Muscle of leg (tissue), 11 donors: ENCODE results near the gene NPHS1. TPM values are rescaled to one million over a fixed set of nuclear protein-coding genes. Genes with fewer than 3 reads are reported as not detected.
"Not testable (repeated sequence)": the region's sequence is repeated elsewhere in the genome, so short reads cannot be mapped to it uniquely, and the experiment has no call there.

Experiments used
- DNase-seq: peaks from one replicate; pipeline ENCODE4 v3.0.0; 2013
- H3K27ac ChIP-seq: one replicate; pipeline ENCODE4 v1.5.1; 2013; ENCODE audit warnings: mild to moderate bottlenecking, low read length, control low read depth
- H3K27me3 ChIP-seq: one replicate; pipeline ENCODE4 v1.6.1; 2013; ENCODE audit warnings: low read length; ENCODE audit not compliant: control insufficient read depth, insufficient read depth
- H3K36me3 ChIP-seq: one replicate; pipeline ENCODE4 v1.6.1; 2013; ENCODE audit warnings: low read length; ENCODE audit not compliant: control insufficient read depth, insufficient read depth
- H3K4me1 ChIP-seq: one replicate; pipeline ENCODE4 v1.6.1; 2013; ENCODE audit warnings: low read length; ENCODE audit not compliant: control insufficient read depth, insufficient read depth
- H3K4me3 ChIP-seq: one replicate; pipeline ENCODE4 v1.5.1; 2013; ENCODE audit warnings: low read length, control low read depth
- H3K9me3 ChIP-seq: replicated peaks from 2 replicates; pipeline ENCODE4 v1.6.1; 2013; ENCODE audit warnings: low read depth, low read length; ENCODE audit not compliant: control insufficient read depth
- WGBS: methylation state at CpG from one replicate; pipeline ENCODE4 v1.1.5; 2013; ENCODE audit warnings: missing lambda C conversion rate; ENCODE audit not compliant: insufficient coverage; 5-methylcytosine and 5-hydroxymethylcytosine counted together
- polyA plus RNA-seq, 8 donors: library from polyadenylated mRNA; unstranded; fragments of 120-200 nt; gene quantifications; one replicate each; pipeline versions ENCODE4 v1.2.1 to v1.2.3, GENCODE V29; 2013; ENCODE audit warnings: inconsistent platforms in 1 of 8, low replicate concordance in 1 of 8; ENCODE audit not compliant: insufficient read length in 8 of 8, insufficient read depth in 1 of 8
- total RNA-seq: library from RNA; stranded (reverse); fragments of 120-200 nt; gene quantifications from one replicate; pipeline ENCODE4 v1.2.4, GENCODE V29; 2013

The NPHS1 gene
- total and polyA plus RNA-seq, 9 donors = 0.04 to 0.37 (median 0.15) TPM; not detected in 1

GRCh38 chr19:35848486-35848885, 3.8 kb downstream of the NPHS1 start:
- no peak overlapping the region for H3K27ac ChIP-seq
- H3K9me3 ChIP-seq = no peaks in the 10 kb centered on the region
- H3K27me3 ChIP-seq = peaks cover 60% of the 10 kb centered on the region
- H3K36me3 ChIP-seq = no peaks in the 10 kb centered on the region
- DNase-seq = no peak
- 63% methylated on average over 7 of the region's 8 CpGs for WGBS
- H3K4me1 ChIP-seq = peaks cover 3% of the 10 kb centered on the region
- H3K4me3 ChIP-seq = no peak overlapping the region

DNA sequence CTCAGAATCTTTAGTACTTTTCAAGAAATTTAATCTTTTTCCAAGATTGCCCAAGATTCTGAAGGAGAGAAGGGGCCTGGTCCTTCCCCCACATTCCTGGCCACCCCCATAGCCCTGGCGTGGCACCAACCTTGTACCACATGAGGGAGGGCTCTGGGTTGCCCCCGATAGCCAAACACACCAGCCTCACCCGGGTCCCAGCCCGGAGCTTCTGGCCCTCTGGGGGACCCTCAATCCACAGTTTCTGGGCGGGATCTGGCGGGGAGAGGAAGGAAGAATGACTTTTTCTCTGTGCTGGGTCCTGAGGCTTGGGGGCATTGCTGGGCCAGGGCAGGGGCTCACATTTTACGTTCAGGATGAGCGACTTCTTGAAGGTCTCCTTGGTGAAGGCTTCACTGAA, 4.4 kb downstream of the NPHS1 start:
- Histone ChIP-seq H3K9me3 (no peaks in the 10 kb centered on the region), H3K36me3 (no peaks in the 10 kb centered on the region), H3K27ac (no peak overlapping the region), H3K4me1 (peaks cover 3% of the 10 kb centered on the region), H3K27me3 (peaks cover 61% of the 10 kb centered on the region), H3K4me3 (no peak overlapping the region)
- DNase-seq = no peak
- 72% methylated on average over 7 of the region's 8 CpGs for WGBS

GRCh38 chr19:35846038-35846668, 6.2 kb downstream of the NPHS1 start:
- 0% methylated on average over 22 of the region's 26 CpGs for WGBS
- no peak for DNase-seq
- Histone ChIP-seq H3K9me3 (no peaks in the 10 kb centered on the region), H3K36me3 (no peaks in the 10 kb centered on the region), H3K27ac (no peak overlapping the region), H3K4me3 (no peak overlapping the region), H3K4me1 (peaks cover 3% of the 10 kb centered on the region), H3K27me3 (peaks cover 59% of the 10 kb centered on the region)

DNA sequence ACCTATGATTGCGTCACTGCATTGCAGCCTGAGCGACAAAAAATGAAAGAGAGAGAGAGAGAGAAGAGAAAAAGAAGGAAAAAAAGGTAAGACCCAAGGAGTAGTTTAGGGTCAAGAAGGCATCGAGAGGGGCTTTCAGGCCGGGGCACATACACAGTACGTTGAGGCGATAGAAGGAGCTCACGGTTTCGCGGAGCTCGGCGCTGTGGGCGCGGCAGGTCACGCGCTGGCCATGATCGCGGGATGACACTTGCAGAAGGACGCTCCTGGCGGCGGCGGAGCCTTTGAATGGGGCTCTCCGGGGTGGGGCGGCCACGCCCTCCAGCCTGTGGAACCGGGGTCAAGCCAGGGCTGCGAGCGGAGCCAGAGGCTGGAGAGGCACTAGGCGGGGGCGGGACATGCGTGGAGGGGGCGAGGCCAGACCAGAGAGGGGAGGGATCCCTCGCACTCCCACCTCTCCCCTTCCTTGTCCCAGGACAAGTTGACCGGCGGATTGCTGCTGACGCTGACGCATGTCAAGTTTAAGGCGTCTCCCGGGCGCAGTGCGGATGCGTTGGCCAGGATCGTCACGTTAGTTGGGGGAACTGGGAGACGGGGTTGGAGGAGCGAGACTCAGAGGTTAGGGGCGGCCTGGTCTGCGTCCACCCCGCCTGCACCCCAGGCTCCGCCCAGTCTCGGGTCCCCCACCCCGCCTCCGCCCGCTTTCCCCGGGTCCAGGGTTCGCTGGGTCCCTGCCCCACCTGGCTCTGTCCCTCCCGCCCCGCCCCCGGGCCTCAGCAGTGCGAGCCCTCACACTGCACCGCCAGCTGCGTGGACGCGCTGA, 6.9 kb downstream of the NPHS1 start:
- peak; percentile 19 for DNase-seq
- Histone ChIP-seq H3K36me3 (no peaks in the 10 kb centered on the region), H3K27me3 (peaks cover 55% of the 10 kb centered on the region), H3K4me3 (no peak overlapping the region), H3K9me3 (no peaks in the 10 kb centered on the region), H3K27ac (no peak overlapping the region), H3K4me1 (peaks cover 3% of the 10 kb centered on the region)
- WGBS = 2% methylated on average over 55 of the region's 63 CpGs

DNA sequence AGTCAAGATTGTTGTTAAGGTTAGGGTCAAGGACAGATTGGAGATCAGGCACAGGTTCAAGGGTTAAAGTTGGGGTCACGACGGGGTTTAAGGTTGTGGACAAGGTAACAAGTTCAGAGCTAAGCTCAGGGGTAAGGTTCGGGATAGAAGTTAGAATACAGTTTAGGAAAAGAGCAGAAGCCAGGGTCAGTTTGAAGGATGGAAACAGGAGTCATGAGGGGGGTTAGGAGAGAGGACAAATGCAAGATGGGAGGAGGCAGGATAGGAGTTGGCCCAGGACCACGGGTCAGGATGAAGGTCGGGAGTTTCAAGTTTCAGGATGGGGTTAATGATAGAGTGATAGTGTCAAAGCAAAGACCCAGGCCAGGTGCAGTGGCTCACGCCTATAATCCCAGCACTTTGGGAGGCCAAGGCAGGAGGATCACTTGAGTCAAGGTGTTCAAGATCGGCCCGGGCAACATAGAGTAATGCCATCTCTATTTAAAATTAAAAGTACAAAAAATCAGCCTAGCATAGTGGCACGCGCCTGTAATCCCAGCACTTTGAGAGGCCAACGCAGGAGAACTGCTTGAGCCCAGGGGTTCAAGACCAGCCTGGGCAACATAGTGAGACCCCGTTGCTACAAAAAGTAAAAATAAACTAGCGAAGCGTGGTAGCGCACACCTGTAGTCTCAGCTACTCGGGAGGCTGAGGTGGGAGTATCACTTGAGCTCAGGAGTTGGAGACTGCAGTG, 7.7 kb downstream of the NPHS1 start:
- Histone ChIP-seq H3K27ac (no peak overlapping the region), H3K9me3 (no peaks in the 10 kb centered on the region), H3K36me3 (no peaks in the 10 kb centered on the region), H3K4me3 (no peak overlapping the region), H3K27me3 (peaks cover 52% of the 10 kb centered on the region), H3K4me1 (peaks cover 3% of the 10 kb centered on the region)
- DNase-seq = no peak
- WGBS = 63% methylated on average over 16 of the region's 16 CpGs

DNA sequence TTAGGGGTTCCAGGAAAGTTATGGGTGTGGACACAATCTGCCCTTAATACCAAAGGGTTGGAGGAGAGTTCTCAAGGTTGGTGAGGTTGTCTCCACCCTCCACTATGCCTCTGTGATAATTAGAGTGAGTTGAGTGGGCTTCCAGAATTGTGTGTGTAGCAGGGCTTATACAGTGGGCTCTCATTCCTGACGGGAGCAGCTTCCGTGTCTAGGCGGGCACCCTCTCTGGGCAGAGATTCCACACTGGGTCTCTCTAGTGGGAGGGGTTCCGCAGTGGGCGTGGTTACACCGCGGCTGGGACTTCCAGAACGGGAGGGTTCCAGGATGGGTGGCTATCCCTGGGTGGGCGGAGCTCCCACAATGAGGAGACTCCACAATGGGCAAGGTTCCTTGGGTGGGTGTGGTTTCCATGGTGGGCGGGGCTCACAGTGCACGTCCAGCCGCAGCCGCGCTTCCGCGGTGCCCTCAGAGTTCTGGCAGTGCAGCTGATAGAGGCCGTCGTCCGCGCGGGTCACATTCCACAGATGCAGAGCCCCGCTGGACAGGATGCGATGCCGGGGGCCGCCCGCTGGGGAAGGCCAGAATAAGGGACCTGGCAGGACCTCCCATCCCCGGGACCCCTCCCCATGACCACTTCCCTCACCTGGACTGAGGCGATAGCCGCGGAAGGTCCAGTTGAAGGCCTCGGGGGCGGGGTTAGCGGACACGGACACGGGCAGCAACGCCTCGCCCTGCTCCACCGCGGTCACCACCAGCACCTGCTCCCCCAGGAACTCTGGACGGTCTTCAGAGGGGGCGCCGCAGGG, 8.4 kb downstream of the NPHS1 start:
- Histone ChIP-seq H3K27me3 (peaks cover 48% of the 10 kb centered on the region), H3K9me3 (no peaks in the 10 kb centered on the region), H3K27ac (no peak overlapping the region), H3K36me3 (no peaks in the 10 kb centered on the region), H3K4me3 (no peak overlapping the region), H3K4me1 (peaks cover 3% of the 10 kb centered on the region)
- DNase-seq = no peak
- 10% methylated on average over 16 of the region's 42 CpGs for WGBS

- WGBS = 79% methylated on average over 4 of the region's 4 CpGs
- H3K27me3 ChIP-seq = peaks cover 39% of the 10 kb centered on the region
- H3K4me3 ChIP-seq = no peak overlapping the region
- H3K27ac ChIP-seq = no peak overlapping the region
- no peaks in the 10 kb centered on the region for H3K9me3 ChIP-seq
- peaks cover 3% of the 10 kb centered on the region for H3K4me1 ChIP-seq
- H3K36me3 ChIP-seq = no peaks in the 10 kb centered on the region
- DNase-seq = no peak
These were observed 9.5 kb downstream of the NPHS1 start for GRCh38 chr19:35842666-35843272.

DNA sequence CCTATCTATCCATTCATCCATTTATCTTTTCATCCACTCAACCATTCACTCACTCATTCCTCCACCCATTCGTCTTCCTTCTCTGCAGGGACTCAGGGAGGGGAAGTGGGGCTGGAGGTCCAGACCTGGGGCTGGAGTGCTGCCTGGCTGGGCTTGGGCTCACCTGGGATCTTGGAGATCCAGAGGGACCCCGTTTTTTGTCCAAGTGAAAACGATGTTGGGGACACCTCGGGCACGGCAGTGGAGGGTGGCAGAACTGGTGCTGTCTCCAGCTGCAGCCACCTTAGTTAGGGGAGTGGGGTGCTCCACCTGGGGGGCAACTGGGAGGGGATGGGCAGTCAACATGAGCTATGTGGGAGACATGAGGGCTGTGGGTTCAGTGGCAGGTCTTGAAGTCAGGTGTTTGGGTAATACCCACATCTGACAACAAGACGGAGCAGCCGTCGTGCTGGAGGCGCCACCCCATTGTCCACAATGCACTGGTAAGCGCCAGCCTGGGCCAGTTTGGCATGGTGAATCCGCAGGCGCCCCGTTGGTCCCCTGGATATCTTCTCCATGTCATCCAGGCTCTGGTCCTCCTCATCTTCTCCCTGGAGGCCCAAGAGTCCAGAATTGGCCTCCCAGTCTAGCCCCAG, 10.2 kb downstream of the NPHS1 start:
- H3K27ac ChIP-seq = no peak overlapping the region
- peaks cover 35% of the 10 kb centered on the region for H3K27me3 ChIP-seq
- H3K4me3 ChIP-seq = no peak overlapping the region
- no peaks in the 10 kb centered on the region for H3K9me3 ChIP-seq
- no peaks in the 10 kb centered on the region for H3K36me3 ChIP-seq
- H3K4me1 ChIP-seq = peaks cover 3% of the 10 kb centered on the region
- WGBS = 81% methylated on average over 12 of the region's 13 CpGs
- no peak for DNase-seq

DNA sequence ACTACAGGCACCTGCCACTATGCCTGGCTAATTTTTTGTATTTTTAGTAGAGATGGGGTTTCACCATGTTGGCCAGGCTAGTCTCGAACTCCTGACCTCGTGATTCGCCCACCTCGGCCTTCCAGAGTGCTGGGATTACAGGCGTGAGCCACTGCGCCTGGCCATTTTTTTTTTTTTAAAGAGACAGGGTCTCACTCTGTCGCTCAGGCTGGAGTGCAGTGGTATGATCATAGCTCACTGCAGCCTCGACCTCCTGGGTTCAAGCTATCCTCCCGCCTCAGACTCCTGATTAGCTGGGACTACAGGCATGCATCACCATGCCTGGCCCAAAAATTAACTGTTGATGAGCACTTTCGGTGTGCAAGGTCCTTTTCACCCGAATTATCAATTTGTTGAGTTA, 16.2 kb downstream of the NPHS1 start:
- not testable (repeated sequence) for H3K27me3 ChIP-seq, H3K36me3 ChIP-seq, DNase-seq, H3K4me3 ChIP-seq, H3K27ac ChIP-seq, H3K9me3 ChIP-seq, H3K4me1 ChIP-seq
- 39% methylated on average over 11 of the region's 11 CpGs for WGBS
